ENCODE data around the gene TMEM45A. TPM values are rescaled to one million over a fixed set of nuclear protein-coding genes. Genes with fewer than 3 reads are reported as not detected.
A peak's percentile ranks its signal among the peaks of the same experiment; 100 is the strongest.
"Not testable (repeated sequence)": the region's sequence is repeated elsewhere in the genome, so short reads cannot be mapped to it uniquely, and the experiment has no call there.

Gene TMEM45A, protein sequence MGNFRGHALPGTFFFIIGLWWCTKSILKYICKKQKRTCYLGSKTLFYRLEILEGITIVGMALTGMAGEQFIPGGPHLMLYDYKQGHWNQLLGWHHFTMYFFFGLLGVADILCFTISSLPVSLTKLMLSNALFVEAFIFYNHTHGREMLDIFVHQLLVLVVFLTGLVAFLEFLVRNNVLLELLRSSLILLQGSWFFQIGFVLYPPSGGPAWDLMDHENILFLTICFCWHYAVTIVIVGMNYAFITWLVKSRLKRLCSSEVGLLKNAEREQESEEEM
- total RNA-seq: 10 to 100 TPM in 3 of 4 donors, 1 to 10 TPM in 1; 9.4 to 36.5 (median 14.0) TPM

DNA sequence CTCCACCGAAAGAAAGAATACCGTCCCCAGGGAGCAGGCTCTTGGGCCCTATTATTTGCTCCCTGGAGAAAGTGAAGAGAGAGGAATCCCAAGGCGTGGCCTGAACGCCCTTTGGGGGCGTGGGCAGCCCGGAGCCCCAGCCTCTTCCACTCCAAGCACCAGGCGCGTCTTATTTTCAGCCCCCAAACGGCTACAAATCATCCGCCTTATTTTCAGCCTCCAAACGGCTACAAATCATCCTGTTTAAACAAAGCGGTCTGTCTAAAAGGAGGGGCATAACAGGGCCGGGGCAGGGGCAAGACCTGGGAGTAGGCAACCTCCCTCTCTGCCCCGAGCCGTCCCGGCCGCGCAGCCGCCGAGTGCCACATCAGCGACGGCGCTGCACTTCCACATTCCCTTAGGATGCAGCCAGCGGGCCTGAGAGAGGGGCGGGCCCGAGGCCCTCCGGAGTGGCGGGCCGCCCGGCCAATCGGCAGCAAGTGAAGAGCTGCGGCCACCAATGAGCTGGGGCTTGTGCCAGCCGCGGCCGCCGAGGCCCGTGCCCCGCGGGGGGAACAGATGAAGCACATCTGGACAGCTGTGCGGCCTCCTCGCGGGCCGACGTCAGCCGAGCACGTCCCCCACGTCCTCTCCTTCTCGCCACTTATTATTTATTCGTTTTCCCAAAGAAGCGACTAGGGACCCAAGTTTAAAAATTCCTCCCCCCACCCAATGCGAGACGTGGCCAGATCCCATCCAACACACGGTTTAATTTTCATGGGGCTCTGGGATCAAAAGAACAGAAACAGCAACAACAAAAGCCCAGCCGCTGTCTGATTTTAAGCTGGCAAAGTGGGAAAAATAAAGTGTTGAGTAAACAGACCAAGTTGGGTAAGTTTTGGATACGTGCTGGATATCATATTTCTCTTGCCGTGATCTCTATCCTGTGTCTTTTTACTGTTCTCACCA, at the start of gene TMEM45A:
TSS of gene TMEM45A (plus strand) at position 561 of the 948 bp plus-strand sequence. CDS start 62,593 bp downstream, outside the sequence.
- Histone ChIP-seq H3K27me3 (no peaks in the 10 kb centered on the region), H3K36me3 (no peaks in the 10 kb centered on the region), H3K9me3 (no peaks in the 10 kb centered on the region), H3K4me1 (peaks cover 0 to 13% (median 0%) of the 10 kb centered on the region in 4 donors), H3K4me3 (peak within 1 kb of the TSS; percentile 34 to 57 (median 47)), H3K27ac (peak within 1 kb of the TSS; percentile 57 to 84 (median 74))
- peak; percentile 95 to 96 for DNase-seq (ENCODE audit: low spot score in 2 of 2)
- TF ChIP-seq CTCF (IDR thresholded peaks at IDR 0.05): peak in 1 of 5 experiments; percentile 20
- TF ChIP-seq POLR2A (IDR thresholded peaks at IDR 0.05): peak in 1 of 2 donors; percentile 70
- peak; percentile 48 to 60 for TF ChIP-seq EP300 (IDR thresholded peaks at IDR 0.05)
- WGBS, 2 donors: 1 to 2% methylated on average over 49 to 52 of the region's 56 CpGs

GRCh38 chr3:100443690-100444089, 48.7 kb upstream of the TMEM45A start:
- H3K4me3 ChIP-seq: no peak overlapping the region
- H3K27ac ChIP-seq: no peak overlapping the region
- TF ChIP-seq CTCF (IDR thresholded peaks at IDR 0.05): no peak
- TF ChIP-seq EP300 (IDR thresholded peaks at IDR 0.05): no peak
- no peak for TF ChIP-seq POLR2A (IDR thresholded peaks at IDR 0.05)
- H3K9me3 ChIP-seq: no peaks in the 10 kb centered on the region
- H3K4me1 ChIP-seq: no peaks in the 10 kb centered on the region
- H3K36me3 ChIP-seq: no peaks in the 10 kb centered on the region
- H3K27me3 ChIP-seq: no peaks in the 10 kb centered on the region
- DNase-seq (ENCODE audit: low spot score in 2 of 2): no peak

DNA sequence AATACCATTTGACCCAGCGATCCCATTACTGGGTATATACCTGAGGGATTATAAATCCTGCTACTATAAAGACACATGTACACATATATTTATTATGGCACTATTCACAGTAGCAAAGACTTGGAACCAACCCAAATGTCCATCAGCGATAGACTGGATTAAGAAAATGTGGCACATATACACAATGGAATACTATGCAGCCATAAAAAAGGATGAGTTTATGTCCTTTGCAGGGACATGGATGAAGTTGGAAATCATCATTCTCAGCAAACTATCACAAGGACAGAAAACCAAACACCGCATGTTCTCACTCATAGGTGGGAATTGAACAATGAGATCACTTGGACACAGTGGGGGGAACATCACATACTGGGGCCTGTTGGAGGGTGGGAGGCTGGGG, 45.4 kb upstream of the TMEM45A start:
- not testable (repeated sequence) for H3K27me3 ChIP-seq; H3K36me3 ChIP-seq; H3K4me1 ChIP-seq; DNase-seq (ENCODE audit: low spot score in 2 of 2); H3K27ac ChIP-seq; H3K4me3 ChIP-seq; H3K9me3 ChIP-seq
- 96 to 100% methylated on average over 3 of the region's 3 CpGs for WGBS, 2 donors

GRCh38 chr3:100448079-100448478, 44.3 kb upstream of the TMEM45A start:
- WGBS, 2 donors: 90 to 92% methylated on average over 1 of the region's 1 CpG
- H3K36me3 ChIP-seq: peaks cover 0 to 10% (median 0%) of the 10 kb centered on the region in 3 donors
- no peak overlapping the region for H3K4me3 ChIP-seq
- no peaks in the 10 kb centered on the region for H3K9me3 ChIP-seq
- no peaks in the 10 kb centered on the region for H3K27me3 ChIP-seq
- no peak overlapping the region for H3K27ac ChIP-seq
- no peak for DNase-seq (ENCODE audit: low spot score in 2 of 2)
- H3K4me1 ChIP-seq: no peaks in the 10 kb centered on the region
- TF ChIP-seq CTCF (IDR thresholded peaks at IDR 0.05) (no peak), EP300 (IDR thresholded peaks at IDR 0.05) (no peak), POLR2A (IDR thresholded peaks at IDR 0.05) (no peak)

DNA sequence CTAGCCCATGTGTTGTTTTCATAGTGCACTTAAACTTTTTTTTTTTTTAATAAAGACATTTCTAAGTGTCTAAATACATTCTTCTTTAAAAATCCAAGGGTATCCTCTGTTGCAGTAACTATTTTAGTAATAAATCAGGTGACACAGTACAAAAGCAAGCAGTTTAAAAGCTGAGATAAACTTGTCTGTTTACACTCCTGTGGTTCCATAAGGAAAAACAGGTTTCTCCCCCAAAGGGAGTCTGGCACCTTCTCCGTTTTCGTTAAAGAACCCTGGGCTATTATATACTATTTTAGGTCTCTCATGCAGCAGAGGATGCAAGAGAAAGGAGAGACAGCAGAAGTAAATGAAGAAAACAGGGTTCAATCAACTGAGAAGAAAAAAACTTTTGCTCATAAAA, 43.2 kb upstream of the TMEM45A start:
- H3K36me3 ChIP-seq: peaks cover 0 to 11% (median 0%) of the 10 kb centered on the region in 3 donors
- no peak overlapping the region for H3K27ac ChIP-seq
- H3K9me3 ChIP-seq: no peaks in the 10 kb centered on the region
- TF ChIP-seq POLR2A (IDR thresholded peaks at IDR 0.05) (no peak), CTCF (IDR thresholded peaks at IDR 0.05) (no peak), EP300 (IDR thresholded peaks at IDR 0.05) (no peak)
- no peaks in the 10 kb centered on the region for H3K27me3 ChIP-seq
- WGBS, 2 donors: 61 to 84% methylated on average over 2 of the region's 2 CpGs
- H3K4me3 ChIP-seq: no peak overlapping the region
- H3K4me1 ChIP-seq: no peaks in the 10 kb centered on the region
- no peak for DNase-seq (ENCODE audit: low spot score in 2 of 2)

Measured in tibial nerve (tissue), 4 donors.